Measurements from ENCODE around the gene C2orf74.
"Not testable (repeated sequence)": the region's sequence is repeated elsewhere in the genome, so short reads cannot be mapped to it uniquely, and the experiment has no call there.

C2orf74 gene

GRCh38 chr2:61161888-61162287 lies at the start of gene C2orf74:
C2orf74 (plus strand) TSS chr2:61162188; CDS start chr2:61162515, 327 bp downstream.
- DNase-seq = no peak

GRCh38 chr2:61114147-61114546 lies 47.8 kb upstream of the C2orf74 start:
- no peak for DNase-seq

- DNase-seq = no peak
Measured at GRCh38 chr2:61116302-61116701, 45.7 kb upstream of the C2orf74 start.

GRCh38 chr2:61117534-61117933 lies 44.5 kb upstream of the C2orf74 start:
- DNase-seq = no peak

GRCh38 chr2:61125123-61125710 lies 36.8 kb upstream of the C2orf74 start:
- no peak for DNase-seq

- DNase-seq = no peak
Measured at GRCh38 chr2:61125798-61126197, 36.2 kb upstream of the C2orf74 start.

GRCh38 chr2:61128122-61128521 lies 33.9 kb upstream of the C2orf74 start:
- not testable (repeated sequence) for DNase-seq

- DNase-seq = no peak
Measured at GRCh38 chr2:61134141-61134540, 27.8 kb upstream of the C2orf74 start.

GRCh38 chr2:61135510-61135909 lies 26.5 kb upstream of the C2orf74 start:
- no peak for DNase-seq

GRCh38 chr2:61138859-61139258 lies 23.1 kb upstream of the C2orf74 start:
- no peak for DNase-seq

GRCh38 chr2:61141151-61141550 lies 20.8 kb upstream of the C2orf74 start:
- DNase-seq = no peak

GRCh38 chr2:61144697-61145268 lies 17.2 kb upstream of the C2orf74 start:
- peak; percentile 87 for DNase-seq

GRCh38 chr2:61145990-61146389 lies 16.0 kb upstream of the C2orf74 start:
- no peak for DNase-seq

- DNase-seq = not testable (repeated sequence)
Measured at GRCh38 chr2:61148091-61148490, 13.9 kb upstream of the C2orf74 start.

- no peak for DNase-seq
Measured at GRCh38 chr2:61149074-61149473, 12.9 kb upstream of the C2orf74 start.

- DNase-seq = no peak
Measured at GRCh38 chr2:61151436-61151835, 10.6 kb upstream of the C2orf74 start.

GRCh38 chr2:61157371-61158003 lies 4.5 kb upstream of the C2orf74 start:
- no peak for DNase-seq

- no peak for DNase-seq
Measured at GRCh38 chr2:61158356-61158955, 3.5 kb upstream of the C2orf74 start.

GRCh38 chr2:61162721-61163120 lies 733 bp downstream of the C2orf74 start:
- DNase-seq = no peak

- not testable (repeated sequence) for DNase-seq
Measured at GRCh38 chr2:61165082-61165481, 3.1 kb downstream of the C2orf74 start.

- DNase-seq = no peak
Measured at GRCh38 chr2:61165946-61166345, 4.0 kb downstream of the C2orf74 start.

- no peak for DNase-seq
Measured at GRCh38 chr2:61167579-61167978, 5.6 kb downstream of the C2orf74 start.

- DNase-seq = no peak
Measured at GRCh38 chr2:61172671-61173070, 10.7 kb downstream of the C2orf74 start.

GRCh38 chr2:61173116-61173515 lies 11.1 kb downstream of the C2orf74 start:
- no peak for DNase-seq
